NCI-H526 treated with DMSO at 0.1 percent for 48 hours (cell line): Measurements from ENCODE around the gene SLC7A11.
A peak's percentile ranks its signal among the peaks of the same experiment; 100 is the strongest.

Source experiments
- DNase-seq: peaks from one replicate; lab custom pipeline; 2025; lab: John Stamatoyannopoulos, UW

The SLC7A11 gene

GRCh38 chr4:138242076-138242833, at the start of gene SLC7A11:
SLC7A11 (minus strand) TSS chr4:138242349; CDS start chr4:138242069, 280 bp downstream.
- DNase-seq, result peak; percentile 95

GRCh38 chr4:138291431-138291830, 49.3 kb upstream of the SLC7A11 start:
- no peak for DNase-seq

GRCh38 chr4:138290805-138291204, 48.7 kb upstream of the SLC7A11 start:
- no peak for DNase-seq

GRCh38 chr4:138279286-138279685, 37.1 kb upstream of the SLC7A11 start:
- DNase-seq, result no peak

GRCh38 chr4:138277133-138277532, 35.0 kb upstream of the SLC7A11 start:
- DNase-seq, result no peak

GRCh38 chr4:138275963-138276621, 33.9 kb upstream of the SLC7A11 start:
- no peak for DNase-seq

GRCh38 chr4:138275216-138275615, 33.1 kb upstream of the SLC7A11 start:
- DNase-seq, result no peak

GRCh38 chr4:138269175-138269574, 27.0 kb upstream of the SLC7A11 start:
- DNase-seq, result no peak

- DNase-seq, result no peak
These were observed 25.7 kb upstream of the SLC7A11 start for GRCh38 chr4:138267835-138268234.

GRCh38 chr4:138266948-138267347, 24.8 kb upstream of the SLC7A11 start:
- DNase-seq, result no peak

- DNase-seq, result no peak
These were observed 21.2 kb upstream of the SLC7A11 start for GRCh38 chr4:138263247-138263816.

GRCh38 chr4:138262469-138262868, 20.3 kb upstream of the SLC7A11 start:
- no peak for DNase-seq

- DNase-seq, result no peak
These were observed 19.9 kb upstream of the SLC7A11 start for GRCh38 chr4:138262030-138262429.

- DNase-seq, result no peak
These were observed 17.7 kb upstream of the SLC7A11 start for GRCh38 chr4:138259824-138260223.

GRCh38 chr4:138259271-138259670, 17.1 kb upstream of the SLC7A11 start:
- DNase-seq, result no peak

- DNase-seq, result no peak
These were observed 14.5 kb upstream of the SLC7A11 start for GRCh38 chr4:138256608-138257007.

- DNase-seq, result no peak
These were observed 13.9 kb upstream of the SLC7A11 start for GRCh38 chr4:138255917-138256597.

GRCh38 chr4:138252551-138252950, 10.4 kb upstream of the SLC7A11 start:
- DNase-seq, result no peak

- DNase-seq, result no peak
These were observed 9.8 kb upstream of the SLC7A11 start for GRCh38 chr4:138251938-138252337.

- no peak for DNase-seq
These were observed 7.0 kb upstream of the SLC7A11 start for GRCh38 chr4:138249132-138249531.

GRCh38 chr4:138248058-138248457, 5.9 kb upstream of the SLC7A11 start:
- no peak for DNase-seq

- DNase-seq, result no peak
These were observed 5.5 kb upstream of the SLC7A11 start for GRCh38 chr4:138247643-138248042.

GRCh38 chr4:138243369-138243768, 1.2 kb upstream of the SLC7A11 start:
- DNase-seq, result peak; percentile 41
